ENCODE data around the gene ZXDC.

Gene ZXDC

DNA sequence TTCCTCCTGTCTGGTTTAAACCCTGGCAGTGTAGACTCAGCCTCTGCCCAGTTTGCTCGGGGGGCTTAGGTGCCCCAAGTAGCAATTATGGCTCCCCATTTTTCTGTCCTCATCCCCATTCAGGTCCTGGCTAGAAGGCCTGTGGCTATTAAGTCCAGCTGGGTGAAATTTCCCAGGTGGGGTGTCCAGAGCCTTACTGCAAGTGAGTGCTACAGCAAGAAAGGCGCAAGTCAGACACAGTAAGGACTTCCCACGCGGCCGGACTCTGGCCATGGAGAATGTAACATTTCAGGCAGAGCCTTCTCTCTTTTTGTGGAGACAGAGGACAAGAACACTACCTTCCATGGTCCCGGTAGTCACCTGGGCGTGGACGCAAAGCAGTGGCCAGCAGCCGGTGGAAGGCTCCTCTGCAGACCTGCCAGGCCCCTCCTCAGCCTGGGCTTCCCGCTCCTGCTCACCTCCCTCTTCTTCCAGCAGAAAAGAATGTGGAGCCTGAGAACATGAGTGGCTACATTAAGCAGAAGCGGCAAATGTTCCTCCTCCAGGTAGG lies 57.6 kb downstream of the ZXDC start:
- Mint-ChIP-seq H3K27me3 (peaks cover 10% of the 10 kb centered on the region), H3K4me1 (no peaks in the 10 kb centered on the region), H3K27ac (no peak overlapping the region), H3K36me3 (no peaks in the 10 kb centered on the region), H3K9me3 (no peaks in the 10 kb centered on the region), H3K4me3 (no peak overlapping the region)

DNA sequence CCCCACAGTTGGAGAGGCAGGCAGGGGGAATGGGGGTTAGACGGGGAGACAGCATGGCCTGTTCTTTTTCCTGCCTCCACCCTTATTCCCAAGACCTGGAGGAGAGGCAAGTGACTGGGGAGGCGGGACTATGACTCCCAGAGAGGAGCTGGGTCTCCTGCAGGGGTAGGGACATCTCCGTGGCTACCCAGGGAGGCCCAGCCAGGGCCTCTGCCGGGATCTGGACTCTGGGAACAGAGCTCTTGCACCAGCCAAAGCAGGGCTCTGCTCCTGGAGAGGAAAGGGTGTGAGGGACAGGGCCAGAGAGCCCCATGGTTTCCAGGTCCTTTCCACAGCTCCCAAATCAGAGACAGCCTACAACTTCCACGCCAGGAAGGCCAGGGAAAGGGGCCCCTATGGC lies 58.2 kb downstream of the ZXDC start:
- no peak overlapping the region for H3K27ac Mint-ChIP-seq
- H3K36me3 Mint-ChIP-seq: no peaks in the 10 kb centered on the region
- H3K4me1 Mint-ChIP-seq: no peaks in the 10 kb centered on the region
- no peaks in the 10 kb centered on the region for H3K9me3 Mint-ChIP-seq
- H3K27me3 Mint-ChIP-seq: peaks cover 12% of the 10 kb centered on the region
- H3K4me3 Mint-ChIP-seq: no peak overlapping the region

DNA sequence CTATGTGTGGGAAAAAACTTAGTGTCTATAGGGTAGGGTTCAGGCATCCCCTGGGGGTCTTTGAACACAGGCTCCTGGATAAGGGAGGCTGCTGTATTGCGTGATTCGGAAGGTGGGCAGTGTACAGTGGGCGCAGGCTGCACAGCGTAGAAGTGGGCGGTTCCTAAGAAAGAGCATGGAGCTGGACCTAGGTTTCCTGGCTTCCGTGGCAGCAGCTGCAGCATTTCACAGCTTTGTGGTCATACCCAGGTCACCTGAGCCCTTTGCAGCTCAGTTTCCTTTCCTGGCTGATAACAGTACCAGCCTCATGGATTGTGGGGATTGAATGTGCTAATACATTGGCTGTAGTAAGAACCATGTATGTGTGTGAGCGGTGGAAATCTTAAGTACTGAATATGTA lies 58.7 kb downstream of the ZXDC start:
- no peak overlapping the region for H3K27ac Mint-ChIP-seq
- H3K27me3 Mint-ChIP-seq: peaks cover 14% of the 10 kb centered on the region
- H3K9me3 Mint-ChIP-seq: no peaks in the 10 kb centered on the region
- H3K36me3 Mint-ChIP-seq: no peaks in the 10 kb centered on the region
- H3K4me3 Mint-ChIP-seq: no peak overlapping the region
- no peaks in the 10 kb centered on the region for H3K4me1 Mint-ChIP-seq

DNA sequence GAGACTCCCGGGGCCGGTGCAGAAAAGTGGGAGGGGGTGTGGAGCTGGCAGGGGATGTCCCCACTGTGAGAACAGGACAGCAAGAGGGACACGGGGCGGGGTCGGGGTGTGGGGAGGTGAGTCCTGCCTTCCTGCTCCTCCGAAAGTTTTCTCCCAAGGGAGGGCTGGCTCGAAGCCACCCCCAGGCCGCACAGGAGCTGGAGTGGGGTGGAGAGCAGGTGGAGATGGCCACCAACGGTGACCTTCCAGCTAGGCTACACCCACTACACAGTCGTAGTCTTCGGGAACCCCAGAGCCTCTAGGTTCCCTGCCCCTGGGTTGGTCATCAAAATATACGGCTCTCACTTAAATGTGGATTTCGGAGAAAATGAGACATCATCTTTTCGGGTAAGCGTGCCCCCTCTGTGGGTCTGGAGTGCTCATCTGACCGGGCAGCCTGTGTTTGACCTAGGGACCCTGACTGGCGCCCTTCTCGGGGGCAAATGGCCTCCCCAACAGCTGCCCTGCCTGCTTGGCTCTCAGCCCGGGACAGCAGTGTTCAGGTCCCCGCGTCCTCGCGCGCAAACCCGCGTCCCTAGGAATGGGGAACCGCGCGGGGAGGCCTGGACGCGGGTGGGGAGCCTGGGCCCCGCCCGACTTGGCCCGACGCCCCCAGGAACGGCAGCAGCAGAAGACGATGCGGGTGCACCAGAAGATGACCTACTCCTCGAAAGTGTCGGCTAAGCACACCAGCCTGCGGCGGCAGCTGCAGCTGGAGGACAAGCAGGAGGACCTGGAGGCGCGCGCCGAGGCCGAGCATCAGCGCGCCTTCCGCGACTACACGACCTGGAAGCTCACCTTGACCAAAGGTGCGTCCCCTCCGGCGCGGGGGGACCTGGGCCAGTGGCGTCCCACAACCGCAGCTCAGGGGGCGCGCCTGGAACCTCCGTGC lies 59.8 kb downstream of the ZXDC start:
- Mint-ChIP-seq H3K4me3 (no peak overlapping the region), H3K9me3 (peaks cover 6% of the 10 kb centered on the region), H3K36me3 (no peaks in the 10 kb centered on the region), H3K27me3 (peaks cover 24% of the 10 kb centered on the region), H3K27ac (no peak overlapping the region), H3K4me1 (no peaks in the 10 kb centered on the region)

DNA sequence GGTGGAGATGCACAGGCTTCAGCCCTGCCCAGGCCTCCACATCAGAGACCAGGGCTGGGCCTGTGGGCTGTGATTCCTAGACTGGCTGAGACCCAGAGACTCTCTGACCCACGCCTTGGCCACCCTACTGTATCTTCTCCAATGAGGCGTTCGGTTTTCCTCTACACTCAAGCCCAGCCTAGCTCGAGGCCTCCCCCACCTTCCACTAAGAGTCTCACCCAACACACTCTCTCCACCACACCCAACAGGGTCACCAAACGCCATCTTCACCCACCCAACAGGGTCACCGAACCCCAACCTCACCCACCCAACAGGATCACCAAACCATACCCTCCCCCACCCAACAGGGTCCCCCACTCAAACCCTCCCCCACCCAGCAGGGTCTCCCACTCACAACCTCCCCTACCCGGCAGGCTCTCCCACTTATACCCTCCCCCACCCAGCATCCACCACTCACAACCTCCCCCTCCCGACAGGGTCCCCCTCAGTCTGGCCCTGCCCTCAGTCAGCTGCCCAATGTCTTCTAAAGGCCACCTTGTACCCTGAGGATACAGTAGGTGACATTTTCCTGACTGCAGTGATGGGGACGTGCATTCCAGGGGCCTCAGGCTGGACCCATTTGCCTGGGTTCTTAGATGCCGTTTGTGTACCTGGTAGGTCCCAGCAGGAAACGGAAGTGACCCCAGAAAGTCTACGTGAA lies 60.6 kb downstream of the ZXDC start:
- H3K4me1 Mint-ChIP-seq: no peaks in the 10 kb centered on the region
- peaks cover 6% of the 10 kb centered on the region for H3K9me3 Mint-ChIP-seq
- no peaks in the 10 kb centered on the region for H3K36me3 Mint-ChIP-seq
- H3K27ac Mint-ChIP-seq: no peak overlapping the region
- peaks cover 25% of the 10 kb centered on the region for H3K27me3 Mint-ChIP-seq
- no peak overlapping the region for H3K4me3 Mint-ChIP-seq

DNA sequence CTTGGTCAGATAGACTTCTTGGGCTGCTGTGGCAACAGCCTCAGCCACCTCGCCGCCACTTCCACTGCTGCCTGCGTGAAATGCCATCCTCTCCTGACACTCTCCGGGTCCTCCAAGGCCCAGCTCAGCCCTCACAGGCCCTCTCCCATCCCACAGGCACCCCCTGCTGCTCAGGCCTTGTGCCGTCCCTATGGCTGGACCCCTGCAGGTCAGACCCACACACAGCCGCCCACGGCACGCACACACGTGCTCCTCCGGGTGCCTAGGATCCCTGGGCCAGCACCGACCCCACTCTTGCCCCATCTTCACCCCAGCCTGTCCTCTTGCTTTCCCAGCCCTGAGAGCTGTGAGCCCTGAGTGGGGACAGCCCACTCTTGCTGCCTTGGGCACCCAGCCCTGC lies 61.3 kb downstream of the ZXDC start:
- Mint-ChIP-seq H3K36me3 (no peaks in the 10 kb centered on the region), H3K4me1 (no peaks in the 10 kb centered on the region), H3K27me3 (peaks cover 25% of the 10 kb centered on the region), H3K4me3 (no peak overlapping the region), H3K9me3 (peaks cover 6% of the 10 kb centered on the region), H3K27ac (no peak overlapping the region)

DNA sequence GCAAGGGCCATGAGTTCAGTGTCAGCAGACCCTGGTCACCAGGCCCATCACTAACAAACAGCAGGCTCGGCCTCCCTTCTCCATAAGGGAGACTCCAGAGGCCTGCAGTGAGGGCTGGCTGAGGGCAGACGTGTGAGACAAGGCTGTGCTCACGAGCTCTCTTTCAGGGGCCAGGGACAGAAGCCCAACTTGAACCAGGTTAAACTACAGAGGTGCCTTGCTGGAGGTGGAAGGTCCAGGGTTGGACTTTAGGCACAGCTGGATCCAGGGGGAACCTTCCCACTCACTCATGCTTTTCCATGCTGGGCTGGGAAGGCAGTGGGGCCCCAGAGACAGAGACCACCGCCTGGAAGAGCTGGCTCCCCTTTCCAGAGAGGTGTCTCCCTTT lies 62.0 kb downstream of the ZXDC start:
- no peak overlapping the region for H3K4me3 Mint-ChIP-seq
- H3K4me1 Mint-ChIP-seq: no peaks in the 10 kb centered on the region
- H3K27ac Mint-ChIP-seq: no peak overlapping the region
- H3K27me3 Mint-ChIP-seq: peaks cover 27% of the 10 kb centered on the region
- H3K36me3 Mint-ChIP-seq: no peaks in the 10 kb centered on the region
- peaks cover 6% of the 10 kb centered on the region for H3K9me3 Mint-ChIP-seq

DNA sequence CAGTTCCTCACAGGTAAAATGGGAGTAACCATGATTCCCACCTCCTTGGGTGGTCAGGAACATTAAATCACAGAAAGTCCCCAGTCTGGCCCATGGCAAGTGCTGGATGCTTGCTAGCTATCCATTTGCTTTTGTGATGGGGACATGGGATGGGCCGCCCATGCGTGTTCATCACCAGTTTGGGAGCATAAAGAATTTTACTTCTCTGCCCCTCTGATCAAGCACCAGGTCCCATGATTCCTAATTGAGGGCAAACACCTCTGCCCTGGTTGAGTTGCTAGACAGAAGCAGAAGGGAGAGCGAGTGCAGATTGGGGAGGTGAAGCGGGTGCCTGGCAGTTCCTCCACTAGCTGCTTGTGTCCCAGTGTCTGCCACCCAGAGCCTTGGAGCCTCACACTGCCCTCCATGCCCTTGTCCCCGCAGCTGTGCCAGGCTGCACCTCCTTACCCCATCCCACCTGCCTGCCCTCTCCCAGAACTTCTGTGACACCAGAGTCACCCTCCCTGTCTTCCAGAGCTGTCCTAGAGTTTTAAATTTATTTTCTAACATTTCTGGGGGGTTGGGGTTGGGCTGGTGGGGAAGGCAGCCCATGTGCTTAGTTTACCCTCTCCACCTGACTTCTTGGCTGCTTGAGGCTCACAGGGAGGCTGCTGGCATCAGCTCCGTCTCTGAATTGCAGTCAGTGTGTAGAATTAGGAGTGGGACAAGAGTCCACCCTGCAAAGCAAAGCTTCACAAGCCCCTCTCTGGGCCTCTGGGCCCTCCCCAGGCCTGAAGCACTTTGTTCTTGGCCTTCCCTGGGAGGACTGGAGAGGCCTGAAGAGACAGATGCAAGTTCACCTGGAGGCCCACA lies 62.6 kb downstream of the ZXDC start:
- no peaks in the 10 kb centered on the region for H3K36me3 Mint-ChIP-seq
- H3K27ac Mint-ChIP-seq: no peak overlapping the region
- peaks cover 27% of the 10 kb centered on the region for H3K27me3 Mint-ChIP-seq
- no peaks in the 10 kb centered on the region for H3K4me1 Mint-ChIP-seq
- no peak overlapping the region for H3K4me3 Mint-ChIP-seq
- H3K9me3 Mint-ChIP-seq: peaks cover 6% of the 10 kb centered on the region

DNA sequence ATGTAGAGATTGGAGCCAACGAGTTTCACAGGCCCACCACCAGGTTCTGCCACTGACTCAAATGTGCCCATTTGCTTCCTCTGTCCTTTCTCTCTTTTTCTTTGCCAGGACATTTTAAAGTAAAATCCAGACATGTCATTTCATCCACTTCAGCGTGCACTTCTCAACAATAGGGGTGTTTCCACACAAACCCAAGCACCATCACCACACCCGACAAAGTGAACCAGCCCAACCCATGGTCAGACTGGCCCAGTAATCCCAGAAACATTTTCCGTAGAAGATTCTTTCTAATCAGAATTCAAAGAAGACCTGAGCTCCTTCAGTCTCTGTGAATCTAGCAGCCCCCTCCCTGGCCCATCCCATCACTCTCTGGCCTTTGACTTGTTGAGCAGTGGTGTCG lies 67.6 kb downstream of the ZXDC start:
- peaks cover 6% of the 10 kb centered on the region for H3K9me3 Mint-ChIP-seq
- H3K36me3 Mint-ChIP-seq: no peaks in the 10 kb centered on the region
- no peaks in the 10 kb centered on the region for H3K4me1 Mint-ChIP-seq
- no peak overlapping the region for H3K27ac Mint-ChIP-seq
- H3K27me3 Mint-ChIP-seq: peaks cover 22% of the 10 kb centered on the region
- no peak overlapping the region for H3K4me3 Mint-ChIP-seq

DNA sequence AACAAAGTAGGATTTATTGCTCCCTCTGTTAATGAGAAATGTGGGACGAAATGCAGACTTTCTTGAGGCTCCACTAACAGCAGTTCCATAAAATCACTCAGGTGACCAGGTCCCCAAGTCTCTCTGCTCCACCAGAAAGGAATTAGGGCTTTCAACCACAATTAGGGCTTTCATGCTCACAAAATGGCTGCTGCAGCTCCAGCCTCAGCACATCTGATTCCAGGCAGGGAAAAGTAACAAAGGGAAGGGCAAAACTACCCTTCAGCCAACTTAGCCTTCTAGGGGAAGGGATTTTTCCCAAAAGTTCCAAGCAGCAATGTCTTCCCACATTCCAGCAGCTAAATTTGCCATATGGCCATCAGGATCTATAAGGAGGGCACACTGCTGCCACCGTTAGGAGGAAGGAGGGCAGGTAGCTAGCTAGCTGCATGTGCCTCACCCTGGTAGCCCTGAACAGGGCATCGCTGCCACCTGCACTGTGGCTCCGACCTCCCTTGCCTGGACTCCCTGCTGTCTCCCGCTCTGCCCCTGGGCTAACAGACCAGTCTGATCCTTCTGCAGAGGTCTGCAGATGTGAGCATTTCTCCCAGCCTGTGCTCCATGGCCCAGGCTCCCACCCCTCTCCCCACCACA lies 68.2 kb downstream of the ZXDC start:
- Mint-ChIP-seq H3K27me3 (peaks cover 20% of the 10 kb centered on the region), H3K4me3 (no peak overlapping the region)

DNA sequence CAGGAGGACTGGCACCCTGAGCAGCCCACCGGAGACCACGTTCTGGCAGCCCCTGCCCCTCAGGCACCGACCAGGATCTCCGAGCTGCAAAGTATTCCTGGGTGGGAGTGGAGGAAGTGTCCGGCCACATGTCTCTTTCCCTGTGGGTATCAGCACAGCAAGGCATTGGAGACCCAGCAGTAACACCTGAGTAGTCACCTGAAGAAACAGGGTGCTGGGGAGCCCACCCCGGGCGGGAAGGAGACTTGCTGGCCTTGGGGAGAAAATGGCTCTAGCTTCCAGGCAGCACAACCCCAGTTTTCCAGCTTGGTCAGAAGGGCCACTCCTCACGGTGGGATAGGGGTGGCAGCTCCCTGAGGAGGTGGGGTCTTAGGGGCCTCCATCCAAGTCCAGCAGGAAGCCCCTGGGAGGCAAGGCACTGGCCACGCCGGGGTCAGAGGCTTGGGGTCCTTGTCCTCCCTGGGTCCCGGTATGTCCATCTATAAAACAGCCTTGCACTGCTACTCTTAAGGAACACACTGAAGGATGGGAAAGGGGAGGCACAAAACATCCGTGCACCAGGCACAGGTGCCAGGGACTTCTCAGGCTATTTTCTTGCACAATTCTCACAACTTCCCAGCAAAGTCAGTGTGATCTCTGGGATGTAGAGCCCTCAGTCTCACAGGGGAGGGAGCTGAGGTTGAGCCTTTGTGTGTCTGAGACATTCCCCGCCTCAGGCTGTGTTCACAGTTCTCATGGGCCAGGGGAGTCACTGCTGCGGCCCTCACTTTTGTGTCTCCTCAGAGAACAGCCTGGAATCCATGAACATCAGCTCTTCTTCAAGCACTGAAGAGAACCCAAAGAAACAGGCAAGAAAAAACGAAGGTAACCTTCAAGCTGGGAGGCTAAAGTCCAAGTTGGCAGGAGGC lies 69.0 kb downstream of the ZXDC start:
- Mint-ChIP-seq H3K4me3 (no peak overlapping the region), H3K27ac (no peak overlapping the region), H3K4me1 (no peaks in the 10 kb centered on the region), H3K36me3 (no peaks in the 10 kb centered on the region), H3K27me3 (peaks cover 15% of the 10 kb centered on the region), H3K9me3 (peaks cover 6% of the 10 kb centered on the region)

More for the DNA sequence above, 68.2 kb downstream of the ZXDC start:
- Mint-ChIP-seq H3K36me3 (no peaks in the 10 kb centered on the region), H3K27ac (no peak overlapping the region), H3K9me3 (peaks cover 6% of the 10 kb centered on the region), H3K4me1 (no peaks in the 10 kb centered on the region)

DNA sequence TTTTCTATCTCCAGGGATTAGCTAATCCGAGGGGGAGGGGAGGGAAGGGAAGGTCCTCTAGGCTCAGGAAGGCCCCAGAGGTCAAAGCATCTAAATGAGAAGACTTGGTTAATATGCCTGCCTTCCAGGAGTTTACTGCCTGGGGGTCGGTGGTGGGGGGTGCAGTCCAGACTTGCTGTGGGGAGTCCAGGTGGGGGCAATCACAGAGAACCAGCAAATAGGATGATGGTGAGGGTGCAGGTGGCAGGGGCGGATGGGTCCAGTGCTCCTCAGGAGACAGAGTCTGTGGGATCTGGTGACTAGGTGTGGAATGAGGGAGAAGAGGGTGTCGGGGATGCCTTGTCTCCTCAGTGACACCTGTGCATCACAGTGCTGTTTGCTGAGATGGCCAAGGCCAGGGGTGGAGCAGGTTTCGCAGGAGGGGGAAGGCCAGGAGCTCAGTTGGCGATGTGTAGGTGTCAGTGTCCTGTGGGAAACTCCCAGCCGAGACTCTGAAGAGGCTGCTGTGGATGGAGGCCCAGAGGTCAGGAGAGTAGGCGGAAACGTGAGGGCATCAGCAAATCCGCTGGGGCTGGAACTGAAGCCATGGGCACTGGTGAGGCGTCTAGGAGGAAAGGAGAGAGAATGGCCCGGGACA lies 72.9 kb downstream of the ZXDC start:
- no peak overlapping the region for H3K4me3 Mint-ChIP-seq
- H3K36me3 Mint-ChIP-seq: no peaks in the 10 kb centered on the region
- H3K4me1 Mint-ChIP-seq: no peaks in the 10 kb centered on the region
- H3K27me3 Mint-ChIP-seq: peaks cover 7% of the 10 kb centered on the region
- no peak overlapping the region for H3K27ac Mint-ChIP-seq
- no peaks in the 10 kb centered on the region for H3K9me3 Mint-ChIP-seq

DNA sequence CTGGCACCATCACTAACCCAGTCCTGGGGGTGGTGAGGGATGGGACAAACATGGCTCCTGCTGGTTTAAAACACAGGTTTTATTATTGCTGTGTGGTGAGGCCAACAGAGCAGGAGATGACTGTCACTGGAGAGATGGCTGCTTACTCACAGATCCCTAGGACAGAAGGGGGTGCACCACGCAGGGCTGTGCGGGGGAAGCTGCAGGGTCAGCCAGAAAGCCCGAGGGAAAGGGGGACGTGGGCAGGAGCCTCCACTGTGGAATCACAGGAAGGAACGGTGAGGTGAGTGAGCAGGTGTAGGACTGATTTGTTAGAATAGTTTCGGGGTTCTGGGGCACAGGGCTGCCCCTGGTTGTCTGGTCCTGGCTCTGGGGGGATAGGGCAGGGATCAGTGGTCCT lies 73.5 kb downstream of the ZXDC start:
- Mint-ChIP-seq H3K4me3 (no peak overlapping the region), H3K27ac (no peak overlapping the region), H3K9me3 (no peaks in the 10 kb centered on the region), H3K36me3 (no peaks in the 10 kb centered on the region), H3K4me1 (no peaks in the 10 kb centered on the region), H3K27me3 (peaks cover 8% of the 10 kb centered on the region)

DNA sequence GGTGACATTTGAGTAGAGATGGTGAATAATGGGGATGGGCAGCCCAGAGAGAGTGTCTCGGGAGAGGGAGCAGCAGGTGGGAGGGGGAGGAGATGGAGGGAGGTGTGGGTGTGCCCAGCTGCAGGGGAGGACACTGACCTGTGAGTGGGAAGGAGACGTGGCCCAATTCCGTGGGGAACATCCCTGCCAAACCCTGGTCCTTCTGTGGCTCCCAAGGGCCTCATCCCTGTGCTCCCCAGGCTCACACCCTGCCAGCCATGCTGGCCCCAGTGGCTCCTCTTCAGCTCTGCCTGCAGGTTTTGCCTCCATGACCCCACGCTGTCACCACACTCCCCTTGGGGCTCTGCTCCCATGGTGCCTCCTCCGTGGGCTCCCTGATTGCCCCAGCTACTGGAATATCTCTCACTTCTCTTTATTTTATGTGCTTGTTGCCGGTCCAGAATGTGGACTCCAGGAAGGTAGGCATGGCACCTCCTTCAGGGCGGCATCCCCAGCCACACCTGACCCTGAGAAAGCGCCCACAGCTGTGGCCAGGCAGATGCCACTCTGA lies 74.0 kb downstream of the ZXDC start:
- Mint-ChIP-seq H3K4me1 (no peaks in the 10 kb centered on the region), H3K27ac (no peak overlapping the region), H3K4me3 (no peak overlapping the region), H3K36me3 (no peaks in the 10 kb centered on the region), H3K9me3 (no peaks in the 10 kb centered on the region), H3K27me3 (peaks cover 9% of the 10 kb centered on the region)

Measured in activated naive CD4-positive, alpha-beta T cell treated with anti-CD3 and anti-CD28 coated beads, Interleukin-2, amount 50 U/mL, for 24 hours (primary cell).